SU-DHL-6 (cell line): ENCODE measurements around the gene FMNL1.

ENCODE experiments used
- EZH2phosphoT487 ChIP-seq: fragments of 200-600 bp; sonication (generic), shearing (Covaris generic); conservative IDR thresholded peaks from 2 replicates; pipeline ENCODE4 v1.6.1; 2018; ENCODE audit warnings: mild to moderate bottlenecking, antibody characterized with exemption, low read length, moderate library complexity, mixed read lengths
- TF ChIP-seq, protein P1 (sequence below): fragments of 200-600 bp; sonication (generic); IDR thresholded peaks from one replicate; pipeline ENCODE4 v1.5.1; 2017; ENCODE audit warnings: antibody characterized with exemption, mild to moderate bottlenecking, low read length, moderate library complexity; ENCODE audit not compliant: insufficient read depth, poor library complexity, severe bottlenecking

DNA sequence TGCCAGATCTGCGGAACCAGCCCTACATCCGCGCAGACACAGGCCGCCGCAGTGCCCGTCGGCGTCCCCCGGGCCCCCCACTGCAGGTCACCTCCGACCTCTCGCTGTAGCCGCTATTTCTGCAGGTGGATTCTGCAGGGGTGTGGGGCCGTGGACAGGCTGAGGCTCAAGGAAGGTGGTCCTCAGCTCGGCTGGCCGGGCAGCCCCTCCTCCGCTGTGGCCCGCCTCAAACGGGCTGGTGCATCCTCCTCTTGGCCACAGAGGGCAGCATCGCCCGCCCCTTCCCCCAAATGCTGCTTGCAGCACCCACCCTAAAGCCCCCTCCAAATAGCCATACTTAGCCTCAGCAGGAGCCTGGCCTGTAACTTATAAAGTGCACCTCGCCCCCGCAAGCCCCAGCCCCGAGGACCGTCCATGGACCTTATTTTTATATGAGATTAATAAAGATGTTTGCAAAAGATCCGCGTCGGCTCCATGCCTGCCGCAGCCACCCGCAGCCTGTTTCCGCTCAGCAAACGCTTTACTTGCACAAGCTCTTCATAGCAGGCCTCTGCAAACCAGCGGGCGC lies 25.3 kb downstream of the FMNL1 start:
- TF ChIP-seq, protein P1, sequence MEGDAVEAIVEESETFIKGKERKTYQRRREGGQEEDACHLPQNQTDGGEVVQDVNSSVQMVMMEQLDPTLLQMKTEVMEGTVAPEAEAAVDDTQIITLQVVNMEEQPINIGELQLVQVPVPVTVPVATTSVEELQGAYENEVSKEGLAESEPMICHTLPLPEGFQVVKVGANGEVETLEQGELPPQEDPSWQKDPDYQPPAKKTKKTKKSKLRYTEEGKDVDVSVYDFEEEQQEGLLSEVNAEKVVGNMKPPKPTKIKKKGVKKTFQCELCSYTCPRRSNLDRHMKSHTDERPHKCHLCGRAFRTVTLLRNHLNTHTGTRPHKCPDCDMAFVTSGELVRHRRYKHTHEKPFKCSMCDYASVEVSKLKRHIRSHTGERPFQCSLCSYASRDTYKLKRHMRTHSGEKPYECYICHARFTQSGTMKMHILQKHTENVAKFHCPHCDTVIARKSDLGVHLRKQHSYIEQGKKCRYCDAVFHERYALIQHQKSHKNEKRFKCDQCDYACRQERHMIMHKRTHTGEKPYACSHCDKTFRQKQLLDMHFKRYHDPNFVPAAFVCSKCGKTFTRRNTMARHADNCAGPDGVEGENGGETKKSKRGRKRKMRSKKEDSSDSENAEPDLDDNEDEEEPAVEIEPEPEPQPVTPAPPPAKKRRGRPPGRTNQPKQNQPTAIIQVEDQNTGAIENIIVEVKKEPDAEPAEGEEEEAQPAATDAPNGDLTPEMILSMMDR = peak; percentile 52
- no peak for TF ChIP-seq EZH2phosphoT487
